Psoas muscle (tissue), 8 donors: ENCODE results near the gene SLC26A1. TPM values are rescaled to one million over a fixed set of nuclear protein-coding genes. Genes with fewer than 3 reads are reported as not detected.

Experiments
- ATAC-seq, 4 donors: fragments of 200-7000 bp; cut with Tn5 transposase; one replicate each; pipeline ENCODE4 v1.9.1; 2020; ENCODE audit warnings: moderate library complexity in 3 of 4, mild to moderate bottlenecking in 2 of 4
- DNase-seq, 2 donors: peaks; one replicate each; pipeline ENCODE4 v3.0.0-alpha.2; 2020
- H3K27ac ChIP-seq: fragments of 200-600 bp; one replicate; pipeline ENCODE4 v1.8.0; 2022
- H3K27me3 ChIP-seq, 3 donors: fragments of 200-600 bp in 1 of 3; one replicate each; pipeline versions ENCODE4 v1.6.1 to v1.8.0; 2013 to 2022; ENCODE audit warnings: low read length in 2 of 3, mild to moderate bottlenecking in 2 of 3, moderate library complexity in 1 of 3; ENCODE audit not compliant: insufficient read depth in 3 of 3
- H3K36me3 ChIP-seq, 2 donors: fragments of 200-600 bp in 1 of 2; one replicate each; pipeline versions ENCODE4 v1.6.1 to v1.8.0; 2013 to 2022; ENCODE audit warnings: low read depth in 1 of 2, mild to moderate bottlenecking in 1 of 2, moderate library complexity in 1 of 2; ENCODE audit not compliant: insufficient read depth in 1 of 2
- H3K4me1 ChIP-seq: fragments of 200-600 bp; one replicate; pipeline ENCODE4 v1.8.0; 2022
- H3K4me3 ChIP-seq: fragments of 200-600 bp; one replicate; pipeline ENCODE4 v1.8.0; 2022; ENCODE audit warnings: mild to moderate bottlenecking
- H3K9me3 ChIP-seq: fragments of 200-600 bp; one replicate; pipeline ENCODE4 v1.8.0; 2022
- CTCF ChIP-seq: fragments of 200-600 bp; IDR thresholded peaks from one replicate; pipeline ENCODE4 v1.8.0; 2022; ENCODE audit warnings: antibody characterized with exemption
- WGBS, 3 donors: extraction: QIAGEN DNeasy Blood & Tissue Kit; methylation state at CpG; one replicate each; pipeline versions ENCODE4 v1.1.6 to v1.1.7; 2013; 5-methylcytosine and 5-hydroxymethylcytosine counted together
- intact Hi-C, 2 donors: fragments of 100-400 bp; cut with DNase I; formaldehyde crosslinking; loops; one replicate each; pipeline versions ENCODE4 v1.11.0 to v1.14.2; 2022
- polyA plus RNA-seq, 3 donors: library from polyadenylated mRNA; stranded (reverse); fragments of 200-250 nt; gene quantifications; one replicate each; pipeline ENCODE4 v1.2.3, GENCODE V29; 2013
- total RNA-seq, 4 donors: library from RNA; stranded (reverse); fragmentation: NEBNext Ultra II Directional in 2 of 4; extraction: Animal tissue kit (Norgen Biotek cat#: 25700) in 2 of 4; gene quantifications; one replicate each; pipeline versions ENCODE4 v1.2.1 to v1.2.4, GENCODE V29; 2021 to 2023
- donor health status: healthy with polysubstance abuse.
- donor health status: DM: no; HTN: no; CAD: no; lungs with moderate emphysema.
- donor health status: Bipolar disorder and iron deficiency.
- donor health status: healthy.
- donor health status: DM: yes; HTN: yes; CAD: no.
- donor health status: DM: no; HTN: no; CAD: no.
- donor health status: DM: no; HTN: no; CAD: no.
- donor health status: DM: yes; HTN: yes; CAD: no.

SLC26A1 gene
- total and polyA plus RNA-seq, 7 donors, result 0.06 to 0.36 (median 0.15) TPM; not detected in 3

DNA sequence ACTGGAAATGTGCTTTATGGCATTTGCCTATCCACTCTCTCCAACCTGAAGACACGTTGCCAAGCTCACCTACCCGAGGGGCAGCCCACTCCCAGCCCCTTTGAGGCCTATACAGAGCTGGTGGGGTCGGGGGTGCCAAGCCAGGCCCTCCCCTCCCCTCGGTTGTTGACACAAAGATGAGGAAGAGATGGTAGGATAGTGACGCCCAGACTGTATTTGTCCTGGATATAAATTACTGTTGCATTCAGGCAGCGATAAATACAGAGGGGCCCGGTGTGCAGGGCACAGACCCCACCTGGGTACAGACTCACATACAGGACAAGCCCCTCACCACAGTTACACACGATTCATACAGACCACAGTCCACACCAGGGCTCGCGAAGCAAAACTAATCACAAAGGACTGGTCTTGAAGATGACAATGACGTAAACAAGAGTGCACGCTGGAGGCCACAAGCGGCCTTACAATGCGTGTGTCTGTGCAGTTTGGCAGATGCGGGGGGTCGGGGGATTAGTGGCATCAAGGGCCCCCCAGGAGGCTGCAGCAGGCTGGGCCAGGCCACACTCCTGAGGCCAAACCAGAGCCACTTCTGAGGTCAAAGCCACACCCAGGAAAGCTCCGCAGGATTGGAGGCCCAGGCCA lies 34.4 kb downstream of the SLC26A1 start:
- no peaks in the 10 kb centered on the region for H3K27me3 ChIP-seq
- intact Hi-C loops, result no loop called here
- no peaks in the 10 kb centered on the region for H3K4me1 ChIP-seq
- H3K36me3 ChIP-seq, result peaks cover 2 to 59% of the 10 kb centered on the region in 2 donors
- TF ChIP-seq CTCF, result no peak
- no peak overlapping the region for H3K4me3 ChIP-seq
- H3K9me3 ChIP-seq, result no peaks in the 10 kb centered on the region
- WGBS, 3 donors, result 80 to 85% (median 83%) methylated on average over 17 of the region's 17 CpGs
- H3K27ac ChIP-seq, result no peak overlapping the region
- no peak for ATAC-seq
- DNase-seq, result peak in 1 of 2 donors; percentile 29

- intact Hi-C loops, result no loop called here
- no peaks in the 10 kb centered on the region for H3K27me3 ChIP-seq
- ATAC-seq (no peak), DNase-seq (peak in 1 of 2 donors; percentile 54)
- no peaks in the 10 kb centered on the region for H3K9me3 ChIP-seq
- no peak for TF ChIP-seq CTCF
- WGBS, 3 donors, result 90 to 93% (median 91%) methylated on average over 17 of the region's 17 CpGs
- no peaks in the 10 kb centered on the region for H3K4me1 ChIP-seq
- no peak overlapping the region for H3K27ac ChIP-seq
- peaks cover 2 to 65% of the 10 kb centered on the region in 2 donors for H3K36me3 ChIP-seq
- no peak overlapping the region for H3K4me3 ChIP-seq
Measured at GRCh38 chr4:958314-958665, 34.9 kb downstream of the SLC26A1 start.

- intact Hi-C loops, result no loop called here
- 88 to 90% (median 89%) methylated on average over 40 to 45 of the region's 45 CpGs for WGBS, 3 donors
Measured at GRCh38 chr4:957581-958313, 35.5 kb downstream of the SLC26A1 start.

GRCh38 chr4:957231-957580 lies 36.0 kb downstream of the SLC26A1 start:
- intact Hi-C loops, result no loop called here
- no peak overlapping the region for H3K4me3 ChIP-seq
- WGBS, 3 donors, result 72 to 76% (median 73%) methylated on average over 8 of the region's 8 CpGs
- no peak overlapping the region for H3K27ac ChIP-seq
- peaks cover 1 to 58% of the 10 kb centered on the region in 2 donors for H3K36me3 ChIP-seq
- no peaks in the 10 kb centered on the region for H3K4me1 ChIP-seq
- TF ChIP-seq CTCF, result no peak
- DNase-seq (peak in 1 of 2 donors; percentile 31), ATAC-seq (no peak)
- H3K9me3 ChIP-seq, result no peaks in the 10 kb centered on the region
- H3K27me3 ChIP-seq, result no peaks in the 10 kb centered on the region

More at GRCh38 chr4:957581-958313, 35.5 kb downstream of the SLC26A1 start:
- H3K27ac ChIP-seq, result no peak overlapping the region
- DNase-seq (peak in 1 of 2 donors; percentile 39), ATAC-seq (no peak)
- H3K9me3 ChIP-seq, result no peaks in the 10 kb centered on the region
- peaks cover 2 to 64% of the 10 kb centered on the region in 2 donors for H3K36me3 ChIP-seq
- H3K4me1 ChIP-seq, result no peaks in the 10 kb centered on the region
- H3K4me3 ChIP-seq, result no peak overlapping the region
- no peak for TF ChIP-seq CTCF
- no peaks in the 10 kb centered on the region for H3K27me3 ChIP-seq
